Activated T-helper 2 cell treated with anti-CD3 and anti-CD28 coated beads, Interferon-gamma antibody, Interleukin-2, Interleukin-4, amounts not matched to agents 10 μg/mL and 5 μg/mL and 100 μg/mL, durations not matched to agents 14 hours and 24 hours and 36 hours (primary cell): ENCODE results near the gene CEP128. TPM values are rescaled to one million over a fixed set of nuclear protein-coding genes. Genes with fewer than 3 reads are reported as not detected.

Experiments used
- DNase-seq: peaks from one replicate; pipeline ENCODE4 v3.0.0; 2021; ENCODE audit warnings: low spot score
- H3K27ac Mint-ChIP-seq: one replicate; pipeline ENCODE4 v1.8.0; 2021; ENCODE audit warnings: mixed read lengths
- H3K27me3 Mint-ChIP-seq: one replicate; pipeline ENCODE4 v1.8.0; 2021; ENCODE audit warnings: low read depth, mixed read lengths
- H3K36me3 Mint-ChIP-seq: one replicate; pipeline ENCODE4 v1.8.0; 2021; ENCODE audit warnings: low read depth, mixed read lengths
- H3K4me1 Mint-ChIP-seq: one replicate; pipeline ENCODE4 v1.8.0; 2021; ENCODE audit warnings: low read depth, mixed read lengths
- H3K4me3 Mint-ChIP-seq: one replicate; pipeline ENCODE4 v1.8.0; 2021; ENCODE audit warnings: low read depth, mild to moderate bottlenecking, moderate library complexity, mixed read lengths
- H3K9me3 Mint-ChIP-seq: one replicate; pipeline ENCODE4 v1.8.0; 2021; ENCODE audit warnings: mixed read lengths
- intact Hi-C: fragments of 100-400 bp; cut with micrococcal nuclease; formaldehyde crosslinking; loops from one replicate; pipeline ENCODE4 v1.15.1; 2023
- total RNA-seq: library from RNA; stranded (reverse); gene quantifications from 2 replicates; pipeline ENCODE4 v1.2.3, GENCODE V29; 2022

Gene CEP128
- total RNA-seq, 1 donor from 2014 or later, result 18.0 TPM

DNA sequence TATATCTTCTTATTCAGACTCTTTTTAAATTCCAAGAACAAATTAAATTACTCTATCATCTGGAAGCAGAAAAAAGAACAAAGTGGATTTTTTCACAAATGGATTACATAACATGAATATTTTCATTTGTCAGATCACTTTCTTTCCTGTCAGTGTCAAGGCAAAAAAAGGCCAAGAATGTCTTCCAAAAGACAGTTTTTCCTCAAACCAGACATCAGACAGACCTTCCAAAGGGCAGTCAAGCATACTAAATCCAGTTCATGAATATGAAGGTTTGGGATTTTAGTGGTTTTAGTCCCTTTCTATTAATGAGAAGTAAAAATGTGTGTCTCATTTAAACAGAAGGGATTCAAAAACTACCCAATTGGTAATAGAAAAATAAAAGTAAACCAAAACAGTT lies 336.0 kb downstream of the CEP128 start:
- DNase-seq, result no peak
- no peaks in the 10 kb centered on the region for H3K36me3 Mint-ChIP-seq
- no peaks in the 10 kb centered on the region for H3K27me3 Mint-ChIP-seq
- no peaks in the 10 kb centered on the region for H3K4me1 Mint-ChIP-seq
- H3K4me3 Mint-ChIP-seq, result no peak overlapping the region
- H3K27ac Mint-ChIP-seq, result no peak overlapping the region
- intact Hi-C loops, result no loop called here
- H3K9me3 Mint-ChIP-seq, result no peaks in the 10 kb centered on the region

DNA sequence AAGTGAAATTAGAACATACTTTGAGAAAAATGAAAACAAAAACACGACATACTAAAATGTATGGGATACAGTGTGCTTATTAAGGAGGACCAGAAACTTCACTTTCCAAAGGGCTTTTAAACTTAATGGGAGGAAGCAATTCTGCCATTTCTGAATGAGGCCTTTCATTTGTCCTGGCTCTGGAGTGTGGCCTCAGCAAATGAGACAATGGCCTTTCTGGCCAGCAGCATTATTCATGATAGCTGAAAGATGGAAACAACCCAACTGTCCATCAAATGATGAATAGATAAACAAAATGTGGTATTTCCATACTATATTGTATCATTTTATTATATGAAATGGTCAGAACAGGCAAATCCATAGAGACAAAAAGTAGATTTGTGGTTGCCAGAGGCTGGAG lies 338.6 kb downstream of the CEP128 start:
- no peak overlapping the region for H3K4me3 Mint-ChIP-seq
- no peak for DNase-seq

DNA sequence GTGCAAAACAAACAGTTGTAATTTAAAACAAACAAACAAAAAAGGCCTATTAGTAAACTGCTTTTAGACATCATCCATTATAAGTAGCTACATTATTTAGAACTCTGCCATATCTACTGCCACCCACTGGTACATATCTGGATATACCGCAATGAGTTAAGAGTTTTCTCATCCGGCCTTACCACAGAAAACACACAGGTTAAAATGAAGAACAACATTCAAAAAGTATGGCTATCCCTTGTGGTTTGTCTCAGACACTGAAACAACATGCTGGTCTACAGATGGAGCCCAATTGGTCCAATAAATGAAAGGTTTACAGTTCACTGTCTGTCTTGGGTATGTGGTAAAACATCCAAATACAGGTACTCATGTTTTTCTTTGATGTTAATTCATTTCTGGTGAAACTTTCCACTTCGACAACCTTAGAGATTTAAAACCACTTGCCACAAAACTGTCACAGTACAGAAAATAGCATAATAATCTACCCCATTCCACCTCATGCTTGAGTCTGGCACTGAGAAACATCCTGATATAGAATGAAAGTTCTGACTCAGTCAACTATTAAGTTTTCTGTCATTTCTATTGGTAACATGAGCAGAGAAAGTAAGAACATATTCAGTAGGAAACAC lies 354.3 kb downstream of the CEP128 start:
- no peak for DNase-seq
- H3K4me1 Mint-ChIP-seq, result peaks cover 14% of the 10 kb centered on the region
- no peaks in the 10 kb centered on the region for H3K9me3 Mint-ChIP-seq
- H3K4me3 Mint-ChIP-seq, result no peak overlapping the region
- H3K36me3 Mint-ChIP-seq, result no peaks in the 10 kb centered on the region
- H3K27me3 Mint-ChIP-seq, result peaks cover 6% of the 10 kb centered on the region
- intact Hi-C loops, result loop anchor here (1.0 to 5.0 kb wide), 2 partner anchors 110 to 354 kb away; partner anchors contain the start of gene CEP128
- H3K27ac Mint-ChIP-seq, result peak overlapping the region; percentile 51

More for the DNA sequence above, 338.6 kb downstream of the CEP128 start:
- Mint-ChIP-seq H3K4me1 (no peaks in the 10 kb centered on the region), H3K9me3 (no peaks in the 10 kb centered on the region), H3K27ac (no peak overlapping the region), H3K27me3 (no peaks in the 10 kb centered on the region), H3K36me3 (no peaks in the 10 kb centered on the region)
- intact Hi-C loops, result no loop called here

DNA sequence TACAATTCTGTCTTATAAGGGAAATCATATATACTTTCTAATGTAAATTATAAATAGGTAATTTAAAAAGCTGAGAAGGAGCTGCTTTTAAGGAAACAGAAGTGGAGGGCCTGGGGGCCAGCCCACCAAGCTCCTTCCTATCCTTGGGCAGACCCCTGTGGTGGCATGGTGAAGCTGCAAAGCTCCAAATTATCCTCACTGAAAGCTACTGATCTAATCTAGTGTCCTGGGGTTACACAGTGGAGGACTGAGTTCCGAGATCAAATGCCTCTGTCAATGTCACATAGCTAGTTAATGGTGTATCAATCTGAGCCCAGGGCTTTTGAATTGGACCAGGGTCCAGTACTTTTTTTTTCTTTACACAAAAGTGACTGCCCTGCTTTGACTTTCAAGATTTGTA lies 355.4 kb downstream of the CEP128 start:
- H3K27me3 Mint-ChIP-seq, result peaks cover 6% of the 10 kb centered on the region
- DNase-seq, result no peak
- no peak overlapping the region for H3K27ac Mint-ChIP-seq
- no peaks in the 10 kb centered on the region for H3K9me3 Mint-ChIP-seq
- peaks cover 14% of the 10 kb centered on the region for H3K4me1 Mint-ChIP-seq
- intact Hi-C loops, result loop anchor here (5.0 kb wide), 1 partner anchor 111 kb away; no protein-coding TSS in a partner anchor
- H3K4me3 Mint-ChIP-seq, result no peak overlapping the region
- H3K36me3 Mint-ChIP-seq, result no peaks in the 10 kb centered on the region

DNA sequence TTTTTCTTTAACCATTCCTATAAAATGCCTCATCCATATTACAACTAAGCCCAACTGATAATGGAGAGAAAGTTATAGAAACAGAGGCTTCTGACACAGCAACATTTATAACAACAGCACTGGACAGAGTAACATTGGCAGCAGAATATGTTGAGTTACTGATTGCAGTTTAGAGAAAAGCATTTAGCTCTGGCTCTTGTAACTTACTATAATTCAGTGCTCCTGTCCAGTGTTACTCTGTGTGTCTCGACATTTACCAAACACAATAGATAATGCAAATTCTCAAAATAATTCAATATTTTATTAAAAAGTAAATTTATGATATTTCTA lies 356.1 kb downstream of the CEP128 start:
- Mint-ChIP-seq H3K27me3 (peaks cover 6% of the 10 kb centered on the region), H3K36me3 (no peaks in the 10 kb centered on the region), H3K27ac (no peak overlapping the region), H3K4me1 (peaks cover 14% of the 10 kb centered on the region), H3K9me3 (no peaks in the 10 kb centered on the region), H3K4me3 (no peak overlapping the region)
- intact Hi-C loops, result loop anchor here (5.0 kb wide), 1 partner anchor 112 kb away; no protein-coding TSS in a partner anchor
- no peak for DNase-seq

DNA sequence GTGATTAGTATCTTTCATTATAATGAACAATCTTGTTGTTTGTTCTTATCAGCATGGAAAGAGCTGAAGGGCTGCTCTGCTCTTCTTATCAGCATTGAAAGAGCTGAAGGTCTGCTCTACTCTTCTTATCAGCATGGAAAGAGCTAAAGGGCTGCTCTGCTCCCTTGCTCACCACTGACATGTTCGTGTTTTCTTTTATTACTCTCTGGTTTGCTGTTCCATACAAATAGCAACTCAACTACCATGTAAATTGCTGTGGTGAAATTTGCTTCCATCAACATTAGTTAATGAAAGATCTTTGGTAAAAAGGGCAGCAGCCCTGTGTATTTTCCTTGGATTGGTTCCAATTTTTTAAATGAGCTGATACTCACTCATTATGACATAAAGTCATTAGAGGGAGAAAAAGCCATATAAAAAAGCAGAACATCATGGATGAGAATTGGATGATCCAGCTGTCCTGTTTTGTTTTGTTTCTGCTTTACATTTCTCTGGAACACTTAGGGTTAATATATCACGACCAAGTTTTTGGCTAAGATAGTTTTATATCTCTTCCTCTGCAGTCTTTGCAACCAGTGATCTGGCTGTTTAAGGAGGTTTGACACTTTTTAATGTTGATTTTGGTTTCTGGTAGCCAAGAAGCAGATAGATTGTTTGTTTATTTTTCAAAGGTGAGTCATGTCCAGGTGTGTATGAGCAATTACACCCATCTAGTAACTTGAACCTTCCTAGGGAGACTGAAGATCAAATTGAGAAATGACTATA lies 356.6 kb downstream of the CEP128 start:
- Mint-ChIP-seq H3K27ac (no peak overlapping the region), H3K9me3 (no peaks in the 10 kb centered on the region)
- intact Hi-C loops, result loop anchor here (5.0 kb wide), 1 partner anchor 112 kb away; no protein-coding TSS in a partner anchor

DNA sequence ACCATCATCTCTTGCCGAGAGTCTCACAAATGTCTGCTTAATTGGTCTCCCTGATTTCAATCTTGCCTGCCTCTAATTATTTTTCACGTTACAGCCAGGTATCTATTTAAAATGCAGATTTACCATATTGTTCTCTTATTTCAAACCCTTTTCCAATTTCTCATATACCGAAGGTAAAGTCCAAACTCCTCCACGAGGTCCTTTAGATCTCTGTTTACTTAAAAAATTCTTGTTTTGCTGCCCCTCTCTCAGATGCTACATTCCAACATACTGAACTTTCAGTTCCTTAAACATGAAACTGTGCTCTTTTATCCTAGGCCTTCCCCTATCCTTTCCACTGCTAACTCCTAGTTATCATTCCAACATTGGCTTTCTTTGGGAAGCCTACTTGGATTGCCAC lies 363.9 kb downstream of the CEP128 start:
- no peak overlapping the region for H3K4me3 Mint-ChIP-seq
- no peak overlapping the region for H3K27ac Mint-ChIP-seq
- no peaks in the 10 kb centered on the region for H3K9me3 Mint-ChIP-seq
- H3K4me1 Mint-ChIP-seq, result no peaks in the 10 kb centered on the region
- no peaks in the 10 kb centered on the region for H3K36me3 Mint-ChIP-seq
- no peak for DNase-seq
- H3K27me3 Mint-ChIP-seq, result no peaks in the 10 kb centered on the region
- intact Hi-C loops, result no loop called here

More for the DNA sequence above, 356.6 kb downstream of the CEP128 start:
- Mint-ChIP-seq H3K27me3 (peaks cover 6% of the 10 kb centered on the region), H3K36me3 (no peaks in the 10 kb centered on the region), H3K4me1 (peaks cover 14% of the 10 kb centered on the region), H3K4me3 (no peak overlapping the region)
- no peak for DNase-seq

DNA sequence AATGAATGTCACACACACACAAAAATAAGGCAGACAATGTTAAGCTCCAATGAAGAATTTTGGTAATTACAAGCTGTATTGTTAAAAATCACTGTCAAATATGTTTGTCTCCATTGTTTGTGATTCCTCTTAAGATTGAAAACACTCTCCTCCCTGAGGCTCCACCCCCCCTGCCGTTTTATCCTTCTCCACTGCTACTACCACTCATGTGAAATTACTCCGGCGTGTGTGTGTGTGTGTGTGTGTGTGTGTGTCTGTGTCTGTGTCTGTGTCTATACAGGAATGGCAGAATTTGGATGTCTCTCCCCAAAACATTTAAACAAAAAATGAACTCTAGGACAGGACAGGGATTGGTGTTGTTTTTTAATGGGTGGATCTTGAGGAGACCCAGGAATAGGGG lies 365.1 kb downstream of the CEP128 start:
- Mint-ChIP-seq H3K27ac (no peak overlapping the region), H3K27me3 (no peaks in the 10 kb centered on the region), H3K36me3 (no peaks in the 10 kb centered on the region)

DNA sequence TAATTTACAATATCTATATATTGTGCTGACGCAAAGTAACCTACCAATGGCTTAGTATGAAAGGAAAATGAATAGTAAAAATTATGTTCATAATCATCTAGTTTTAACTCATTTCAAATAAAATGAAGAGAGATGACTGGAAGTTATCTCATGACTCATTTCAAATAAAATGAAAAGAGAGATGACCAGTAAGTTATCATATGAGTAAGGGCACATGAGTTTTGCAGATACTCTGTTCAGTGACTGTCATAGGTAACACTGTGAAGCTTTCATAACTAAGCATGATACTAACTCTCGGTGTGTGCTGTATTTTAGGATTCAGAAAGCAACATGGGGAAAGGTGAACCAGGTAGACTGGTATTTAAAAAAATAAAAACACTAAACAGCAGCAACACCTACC lies 365.8 kb downstream of the CEP128 start:
- intact Hi-C loops, result no loop called here
- Mint-ChIP-seq H3K27ac (no peak overlapping the region), H3K4me1 (no peaks in the 10 kb centered on the region), H3K36me3 (no peaks in the 10 kb centered on the region), H3K27me3 (no peaks in the 10 kb centered on the region), H3K9me3 (no peaks in the 10 kb centered on the region), H3K4me3 (no peak overlapping the region)
- DNase-seq, result no peak

More for the DNA sequence above, 365.1 kb downstream of the CEP128 start:
- intact Hi-C loops, result no loop called here
- H3K9me3 Mint-ChIP-seq, result no peaks in the 10 kb centered on the region
- no peaks in the 10 kb centered on the region for H3K4me1 Mint-ChIP-seq
- DNase-seq, result no peak
- H3K4me3 Mint-ChIP-seq, result no peak overlapping the region

DNA sequence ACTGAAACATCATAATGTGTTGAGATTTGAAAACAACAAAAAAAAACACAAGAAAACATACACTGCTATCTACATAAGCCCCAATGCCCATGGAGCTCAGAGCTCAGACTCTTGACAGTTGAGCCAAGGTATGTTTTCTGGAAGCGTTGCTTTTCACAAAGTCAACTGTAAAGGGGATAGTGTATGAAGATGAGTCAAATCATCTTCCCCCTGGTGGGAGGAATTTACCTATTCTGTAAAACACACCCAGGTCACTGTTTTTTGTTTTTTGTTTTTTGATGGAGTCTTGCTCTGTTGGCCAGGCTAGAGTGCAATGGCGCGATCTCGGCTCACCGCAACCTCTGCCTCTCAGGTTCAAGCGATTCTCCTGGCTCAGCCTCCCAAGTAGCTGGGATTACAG lies 368.9 kb downstream of the CEP128 start:
- Mint-ChIP-seq H3K36me3 (no peaks in the 10 kb centered on the region), H3K4me1 (peaks cover 3% of the 10 kb centered on the region), H3K27ac (no peak overlapping the region), H3K9me3 (no peaks in the 10 kb centered on the region), H3K4me3 (no peak overlapping the region), H3K27me3 (no peaks in the 10 kb centered on the region)
- DNase-seq, result no peak
- intact Hi-C loops, result no loop called here

DNA sequence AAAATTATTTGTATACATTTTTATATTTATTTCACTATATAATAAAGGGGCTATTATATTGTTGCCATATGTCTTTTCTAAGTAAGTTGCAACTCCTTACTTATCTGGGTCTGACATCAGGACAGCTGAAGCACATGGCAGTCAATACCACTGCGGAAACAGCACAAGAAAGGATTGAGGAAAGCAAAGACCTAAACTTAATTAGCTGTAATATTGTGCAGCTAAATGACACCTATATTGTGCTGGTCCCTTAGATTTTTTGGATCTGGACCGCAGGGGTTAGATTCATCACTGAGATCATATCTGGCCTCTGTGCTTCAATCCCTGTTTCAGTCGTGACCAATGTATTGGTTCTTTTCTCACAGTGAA lies 370.6 kb downstream of the CEP128 start:
- Mint-ChIP-seq H3K4me1 (peaks cover 3% of the 10 kb centered on the region), H3K36me3 (no peaks in the 10 kb centered on the region), H3K27ac (no peak overlapping the region), H3K4me3 (no peak overlapping the region), H3K9me3 (no peaks in the 10 kb centered on the region), H3K27me3 (no peaks in the 10 kb centered on the region)
- intact Hi-C loops, result no loop called here
- DNase-seq, result no peak

DNA sequence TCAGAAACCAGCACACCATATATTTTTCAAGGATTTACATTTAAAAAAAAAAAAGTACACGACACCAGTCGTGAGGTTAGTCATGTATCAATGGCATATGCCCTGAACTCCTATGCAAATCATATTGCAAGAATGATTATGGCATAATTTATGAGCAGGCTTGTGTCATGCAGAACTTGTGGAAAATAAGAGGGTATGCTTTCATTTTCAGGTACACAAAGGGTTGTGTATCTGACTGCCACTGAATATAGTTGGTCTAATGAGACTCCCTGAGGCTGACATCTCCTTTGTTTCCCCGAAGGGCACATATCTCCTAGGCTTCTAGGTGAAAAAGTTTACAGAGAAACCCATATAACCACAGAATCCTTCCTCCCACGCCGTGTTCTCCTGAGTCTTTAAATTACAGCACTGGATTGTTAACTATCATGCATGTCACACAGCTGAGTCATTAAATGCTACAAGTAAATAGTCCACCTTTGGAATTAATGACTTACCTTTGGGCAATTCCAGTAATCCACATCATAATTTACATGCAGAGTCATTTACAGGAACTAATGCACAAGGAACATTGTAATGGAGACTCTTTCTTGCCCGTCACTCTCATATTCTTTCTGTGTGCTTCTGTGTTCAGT lies 373.5 kb downstream of the CEP128 start:
- intact Hi-C loops, result no loop called here
- Mint-ChIP-seq H3K36me3 (no peaks in the 10 kb centered on the region), H3K9me3 (no peaks in the 10 kb centered on the region), H3K27me3 (no peaks in the 10 kb centered on the region), H3K4me1 (peaks cover 3% of the 10 kb centered on the region), H3K4me3 (no peak overlapping the region), H3K27ac (no peak overlapping the region)
- no peak for DNase-seq

DNA sequence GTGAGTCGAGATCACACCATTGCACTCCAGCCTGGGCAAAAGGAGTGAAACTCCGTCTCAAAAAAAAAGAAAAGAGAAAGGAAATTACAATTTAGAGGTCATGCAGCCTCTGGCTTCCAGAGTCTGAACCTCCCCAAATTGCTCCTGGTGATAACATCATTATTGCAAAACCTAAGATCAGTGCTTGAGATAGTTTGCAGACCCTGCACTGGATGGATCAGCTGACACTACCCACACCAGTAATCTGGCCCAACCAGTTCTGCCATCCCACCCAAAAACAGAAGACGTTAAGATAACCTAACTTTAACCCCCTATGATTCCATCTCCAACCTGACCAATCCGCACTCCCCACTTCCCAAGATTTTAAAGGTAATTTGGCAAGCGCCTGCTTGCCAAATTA lies 376.5 kb downstream of the CEP128 start:
- Mint-ChIP-seq H3K36me3 (no peaks in the 10 kb centered on the region), H3K4me1 (peaks cover 3% of the 10 kb centered on the region), H3K27ac (no peak overlapping the region), H3K4me3 (no peak overlapping the region), H3K9me3 (no peaks in the 10 kb centered on the region), H3K27me3 (no peaks in the 10 kb centered on the region)
- intact Hi-C loops, result no loop called here
- DNase-seq, result no peak
